IPS-20b (cell line): ENCODE measurements around the gene PIK3R5.

Experiments
- H3K27ac ChIP-seq: one replicate; pipeline ENCODE4 v1.5.1; 2013; ENCODE audit warnings: low read length
- H3K27me3 ChIP-seq: 2 replicates; pipeline ENCODE4 v1.6.1; 2013; ENCODE audit warnings: mild to moderate bottlenecking, low read length, inconsistent platforms; ENCODE audit not compliant: insufficient read depth
- H3K36me3 ChIP-seq: 2 replicates; pipeline ENCODE4 v1.6.1; 2013; ENCODE audit warnings: low read depth, mild to moderate bottlenecking, inconsistent platforms, low read length, moderate library complexity; ENCODE audit not compliant: insufficient read depth
- H3K4me1 ChIP-seq: 2 replicates; pipeline ENCODE4 v1.6.1; 2013; ENCODE audit warnings: mild to moderate bottlenecking, control low read depth, inconsistent platforms, low read length, moderate library complexity; ENCODE audit not compliant: insufficient read depth
- H3K4me3 ChIP-seq: 2 replicates; pipeline ENCODE4 v1.5.1; 2013; ENCODE audit warnings: mild to moderate bottlenecking, low read length, inconsistent platforms
- H3K9ac ChIP-seq: 2 replicates; pipeline ENCODE4 v1.6.1; 2013; ENCODE audit warnings: low read depth, mild to moderate bottlenecking, inconsistent platforms, low read length, moderate library complexity
- H3K9me3 ChIP-seq: 2 replicates; pipeline ENCODE4 v1.6.1; 2013; ENCODE audit warnings: mild to moderate bottlenecking, low read depth, low read length, inconsistent platforms; ENCODE audit not compliant: insufficient read depth

Gene PIK3R5

DNA sequence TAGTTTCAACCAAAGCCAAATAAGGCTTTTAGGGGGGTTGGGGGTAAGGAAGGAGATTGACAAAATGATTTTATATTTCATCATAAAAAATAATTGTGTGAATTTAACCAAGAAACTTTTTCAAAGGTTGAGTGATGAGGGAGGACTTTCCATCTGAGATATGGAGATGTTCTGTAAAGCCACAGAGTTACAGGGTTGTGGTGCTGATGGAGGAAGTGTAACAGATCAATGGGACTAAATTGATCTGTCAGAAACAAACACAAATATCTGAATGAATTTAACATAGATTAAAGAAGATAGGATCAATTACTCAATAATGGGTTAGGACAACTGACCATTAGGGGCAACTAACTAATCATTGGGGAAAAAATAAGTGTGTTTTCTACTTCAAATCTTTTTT is 14.2 kb upstream of the PIK3R5 start:
- Histone ChIP-seq H3K36me3 (no peaks in the 10 kb centered on the region), H3K27ac (no peak overlapping the region), H3K27me3 (no peaks in the 10 kb centered on the region), H3K9me3 (no peaks in the 10 kb centered on the region), H3K4me3 (no peak overlapping the region), H3K9ac (no peak overlapping the region), H3K4me1 (no peaks in the 10 kb centered on the region)

DNA sequence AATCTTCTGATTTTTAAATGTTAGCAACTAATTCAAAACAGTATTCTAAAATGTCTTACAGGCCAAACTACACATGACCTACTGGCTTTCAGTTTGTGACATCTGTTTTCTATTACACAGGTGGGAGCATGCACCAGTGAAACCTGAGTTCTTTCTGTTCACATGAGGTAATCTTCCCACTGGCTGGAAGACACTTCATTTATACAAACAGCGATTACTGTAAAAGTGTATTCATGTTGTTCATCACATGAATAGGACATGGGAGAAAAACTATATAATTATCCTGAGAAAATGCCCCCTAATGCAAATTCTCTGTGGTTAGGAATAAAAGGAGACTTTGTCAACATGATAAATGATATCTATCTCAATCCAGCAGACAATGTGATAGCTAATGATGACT is 11.1 kb upstream of the PIK3R5 start:
- H3K4me3 ChIP-seq, result no peak overlapping the region
- no peaks in the 10 kb centered on the region for H3K9me3 ChIP-seq
- H3K27ac ChIP-seq, result no peak overlapping the region
- no peaks in the 10 kb centered on the region for H3K27me3 ChIP-seq
- H3K36me3 ChIP-seq, result no peaks in the 10 kb centered on the region
- no peaks in the 10 kb centered on the region for H3K4me1 ChIP-seq
- H3K9ac ChIP-seq, result no peak overlapping the region

DNA sequence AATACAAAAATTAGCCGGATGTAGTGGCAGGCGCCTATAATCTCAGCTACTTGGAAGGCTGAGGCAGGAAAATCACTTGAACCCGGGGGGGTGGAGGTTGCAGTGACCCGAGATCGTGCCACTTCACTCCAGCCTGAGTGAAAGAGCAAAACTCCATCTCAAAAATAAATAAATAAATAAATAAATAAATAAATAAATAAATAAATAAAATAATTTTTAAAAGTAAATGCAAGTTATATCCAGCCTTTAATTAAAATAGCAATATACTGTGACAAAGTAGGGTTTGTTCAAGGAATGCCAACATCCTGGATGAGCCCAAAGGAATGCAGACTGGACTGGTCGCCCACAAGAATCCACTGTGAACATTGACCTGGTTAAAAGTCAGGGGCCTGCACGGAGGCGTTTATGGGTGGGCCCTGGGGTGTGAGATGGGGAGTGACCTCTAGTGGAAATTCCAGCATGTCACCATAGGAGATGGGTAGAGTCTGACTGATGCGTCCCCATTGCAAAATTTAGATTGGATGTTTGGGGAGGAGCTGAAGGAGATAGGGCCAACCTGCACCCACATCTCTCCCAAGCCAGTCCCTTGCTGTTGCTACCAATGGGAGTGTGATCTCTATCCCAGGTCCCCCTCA is 9.7 kb upstream of the PIK3R5 start:
- no peaks in the 10 kb centered on the region for H3K27me3 ChIP-seq
- H3K27ac ChIP-seq, result no peak overlapping the region
- H3K9ac ChIP-seq, result no peak overlapping the region
- no peaks in the 10 kb centered on the region for H3K4me1 ChIP-seq
- no peaks in the 10 kb centered on the region for H3K36me3 ChIP-seq
- H3K4me3 ChIP-seq, result no peak overlapping the region
- no peaks in the 10 kb centered on the region for H3K9me3 ChIP-seq

- Histone ChIP-seq H3K4me1 (no peaks in the 10 kb centered on the region), H3K27me3 (peaks cover 28% of the 10 kb centered on the region), H3K9ac (no peak overlapping the region), H3K4me3 (no peak overlapping the region), H3K9me3 (no peaks in the 10 kb centered on the region), H3K27ac (no peak overlapping the region), H3K36me3 (no peaks in the 10 kb centered on the region)
These were observed 4.4 kb upstream of the PIK3R5 start for GRCh38 chr17:8969901-8970300.

DNA sequence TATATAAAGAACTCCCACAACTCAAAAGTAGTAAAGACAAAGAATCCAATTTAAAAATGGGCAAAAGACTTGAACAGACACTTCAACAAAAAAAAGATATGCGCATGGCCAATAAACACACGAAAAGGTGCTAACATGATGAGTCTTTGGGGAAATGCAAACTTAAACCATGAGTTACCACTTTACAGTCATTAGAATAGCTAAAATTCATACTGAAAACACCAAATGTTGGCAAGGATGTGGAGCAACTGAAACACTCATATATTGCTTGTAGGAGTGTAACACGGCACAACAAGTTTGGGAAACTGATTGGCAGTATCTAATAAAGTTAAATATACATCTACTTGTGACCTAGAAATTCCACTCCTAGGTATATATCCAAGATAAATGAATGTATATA is 3.0 kb upstream of the PIK3R5 start:
- Histone ChIP-seq H3K4me3 (no peak overlapping the region), H3K27me3 (peaks cover 42% of the 10 kb centered on the region)

DNA sequence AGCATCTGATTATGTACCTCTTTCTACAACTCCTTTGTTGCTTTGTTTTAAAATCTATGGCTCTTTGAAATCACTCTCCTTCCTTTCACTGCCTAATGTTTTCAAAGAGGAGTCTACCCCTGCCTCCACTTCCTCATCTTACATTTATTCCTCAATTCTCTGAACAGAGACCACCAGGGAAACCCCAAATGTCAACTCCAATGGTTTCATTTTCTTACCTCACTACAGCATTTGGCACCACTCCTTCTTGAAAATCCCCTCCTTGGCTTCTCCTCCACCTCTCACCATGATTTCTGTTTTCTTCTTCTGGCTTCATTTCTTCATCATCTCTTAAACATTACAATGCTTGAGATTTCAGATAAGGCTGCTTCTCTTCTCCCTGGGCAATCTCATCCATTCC is 2.4 kb upstream of the PIK3R5 start:
- no peak overlapping the region for H3K27ac ChIP-seq
- H3K9me3 ChIP-seq, result no peaks in the 10 kb centered on the region
- H3K9ac ChIP-seq, result no peak overlapping the region
- peaks cover 48% of the 10 kb centered on the region for H3K27me3 ChIP-seq
- no peaks in the 10 kb centered on the region for H3K4me1 ChIP-seq
- H3K36me3 ChIP-seq, result no peaks in the 10 kb centered on the region
- no peak overlapping the region for H3K4me3 ChIP-seq

More for the DNA sequence above, 3.0 kb upstream of the PIK3R5 start:
- Histone ChIP-seq H3K4me1 (no peaks in the 10 kb centered on the region), H3K9ac (no peak overlapping the region), H3K27ac (no peak overlapping the region), H3K36me3 (no peaks in the 10 kb centered on the region), H3K9me3 (no peaks in the 10 kb centered on the region)

- no peak overlapping the region for H3K9ac ChIP-seq
- H3K9me3 ChIP-seq, result no peaks in the 10 kb centered on the region
- no peak overlapping the region for H3K4me3 ChIP-seq
- H3K36me3 ChIP-seq, result no peaks in the 10 kb centered on the region
- H3K27ac ChIP-seq, result no peak overlapping the region
- peaks cover 49% of the 10 kb centered on the region for H3K27me3 ChIP-seq
- H3K4me1 ChIP-seq, result no peaks in the 10 kb centered on the region
These were observed 1.4 kb upstream of the PIK3R5 start for GRCh38 chr17:8966926-8967325.

- Histone ChIP-seq H3K9ac (no peak overlapping the region), H3K27ac (no peak overlapping the region), H3K36me3 (no peaks in the 10 kb centered on the region), H3K27me3 (peaks cover 49% of the 10 kb centered on the region), H3K4me1 (no peaks in the 10 kb centered on the region), H3K4me3 (peak overlapping the region; percentile 76), H3K9me3 (no peaks in the 10 kb centered on the region)
These were observed 610 bp downstream of the PIK3R5 start for GRCh38 chr17:8964801-8965393.

GRCh38 chr17:8963647-8964258 is 1.8 kb downstream of the PIK3R5 start:
- Histone ChIP-seq H3K9me3 (no peaks in the 10 kb centered on the region), H3K27ac (no peak overlapping the region), H3K27me3 (peaks cover 49% of the 10 kb centered on the region), H3K9ac (no peak overlapping the region), H3K4me1 (no peaks in the 10 kb centered on the region), H3K4me3 (no peak overlapping the region), H3K36me3 (no peaks in the 10 kb centered on the region)

- no peaks in the 10 kb centered on the region for H3K36me3 ChIP-seq
- H3K9ac ChIP-seq, result no peak overlapping the region
- no peaks in the 10 kb centered on the region for H3K9me3 ChIP-seq
- no peak overlapping the region for H3K4me3 ChIP-seq
- H3K27ac ChIP-seq, result no peak overlapping the region
- no peaks in the 10 kb centered on the region for H3K4me1 ChIP-seq
- peaks cover 48% of the 10 kb centered on the region for H3K27me3 ChIP-seq
These were observed 2.5 kb downstream of the PIK3R5 start for GRCh38 chr17:8963014-8963413.

- H3K4me1 ChIP-seq, result no peaks in the 10 kb centered on the region
- peaks cover 36% of the 10 kb centered on the region for H3K27me3 ChIP-seq
- H3K4me3 ChIP-seq, result no peak overlapping the region
- H3K9me3 ChIP-seq, result no peaks in the 10 kb centered on the region
- no peak overlapping the region for H3K9ac ChIP-seq
- no peaks in the 10 kb centered on the region for H3K36me3 ChIP-seq
- H3K27ac ChIP-seq, result no peak overlapping the region
These were observed 3.7 kb downstream of the PIK3R5 start for GRCh38 chr17:8961829-8962228.
